T-helper 17 cell (primary cell): Measurements from ENCODE around the gene LRRTM1. TPM values are rescaled to one million over a fixed set of nuclear protein-coding genes. Genes with fewer than 3 reads are reported as not detected.

Source experiments
- ATAC-seq: fragments of 150-1000 bp; cut with Tn5 transposase; 2 replicates; pipeline ENCODE4 v1.10.0; 2021; ENCODE audit warnings: mild to moderate bottlenecking, moderate library complexity
- DNase-seq, 3 donors: peaks; one replicate each; pipeline versions ENCODE4 v3.0.0 to v3.0.0-alpha.2; 2020 to 2021
- H3K9me3 ChIP-seq: one replicate; pipeline ENCODE4 v1.7.0; 2013; ENCODE audit warnings: low read length, mild to moderate bottlenecking; ENCODE audit not compliant: control insufficient read depth, poor library complexity, severe bottlenecking
- H3K27ac Mint-ChIP-seq: one replicate; pipeline ENCODE4 v1.8.0; 2022; ENCODE audit warnings: mild to moderate bottlenecking, moderate library complexity, mixed read lengths
- H3K27me3 Mint-ChIP-seq: one replicate; pipeline ENCODE4 v1.8.0; 2022; ENCODE audit warnings: mixed read lengths
- H3K36me3 Mint-ChIP-seq: one replicate; pipeline ENCODE4 v1.8.0; 2022; ENCODE audit warnings: low read depth, mixed read lengths
- H3K4me1 Mint-ChIP-seq: one replicate; pipeline ENCODE4 v1.8.0; 2022; ENCODE audit warnings: mild to moderate bottlenecking, mixed read lengths
- H3K4me3 Mint-ChIP-seq: one replicate; pipeline ENCODE4 v1.8.0; 2022; ENCODE audit warnings: mild to moderate bottlenecking, moderate library complexity, mixed read lengths
- total RNA-seq, 4 donors: library from RNA in 2 of 4; stranded (reverse) in 2 of 4; gene quantifications; one replicate each; pipeline ENCODE4 v1.2.3 and lab custom pipeline; 2022 to 2026

Gene LRRTM1
- total RNA-seq, 2 donors from 2014 or later: not detected

GRCh38 chr2:80293039-80293438, 11.5 kb downstream of the LRRTM1 start:
- Mint-ChIP-seq H3K4me3 (no peak overlapping the region), H3K27ac (no peak overlapping the region), H3K27me3 (no peaks in the 10 kb centered on the region), H3K36me3 (no peaks in the 10 kb centered on the region), H3K4me1 (no peaks in the 10 kb centered on the region)
- no peak for ATAC-seq
- no peaks in the 10 kb centered on the region for H3K9me3 ChIP-seq
- DNase-seq: no peak

GRCh38 chr2:80292474-80292873, 12.1 kb downstream of the LRRTM1 start:
- DNase-seq: no peak
- Mint-ChIP-seq H3K4me3 (no peak overlapping the region), H3K4me1 (no peaks in the 10 kb centered on the region), H3K36me3 (no peaks in the 10 kb centered on the region), H3K27me3 (no peaks in the 10 kb centered on the region), H3K27ac (no peak overlapping the region)
- no peaks in the 10 kb centered on the region for H3K9me3 ChIP-seq
- ATAC-seq: no peak

GRCh38 chr2:80291656-80292055, 12.9 kb downstream of the LRRTM1 start:
- DNase-seq: no peak
- Mint-ChIP-seq H3K27me3 (no peaks in the 10 kb centered on the region), H3K27ac (no peak overlapping the region), H3K4me3 (no peak overlapping the region), H3K36me3 (no peaks in the 10 kb centered on the region), H3K4me1 (no peaks in the 10 kb centered on the region)
- no peak for ATAC-seq
- H3K9me3 ChIP-seq: no peaks in the 10 kb centered on the region

- no peak for ATAC-seq
Measured at GRCh38 chr2:80288576-80288975, 16.0 kb downstream of the LRRTM1 start.

GRCh38 chr2:80281049-80281448, 23.5 kb downstream of the LRRTM1 start:
- no peak for ATAC-seq
- no peak for DNase-seq
- Mint-ChIP-seq H3K36me3 (no peaks in the 10 kb centered on the region), H3K27me3 (no peaks in the 10 kb centered on the region), H3K4me3 (no peak overlapping the region), H3K4me1 (no peaks in the 10 kb centered on the region), H3K27ac (no peak overlapping the region)
- H3K9me3 ChIP-seq: no peaks in the 10 kb centered on the region

More at GRCh38 chr2:80288576-80288975, 16.0 kb downstream of the LRRTM1 start:
- no peaks in the 10 kb centered on the region for H3K9me3 ChIP-seq
- H3K36me3 Mint-ChIP-seq: no peaks in the 10 kb centered on the region
- no peak overlapping the region for H3K4me3 Mint-ChIP-seq
- DNase-seq: no peak
- H3K4me1 Mint-ChIP-seq: no peaks in the 10 kb centered on the region
- no peaks in the 10 kb centered on the region for H3K27me3 Mint-ChIP-seq
- H3K27ac Mint-ChIP-seq: no peak overlapping the region

- no peaks in the 10 kb centered on the region for H3K36me3 Mint-ChIP-seq
- no peaks in the 10 kb centered on the region for H3K27me3 Mint-ChIP-seq
- no peak overlapping the region for H3K27ac Mint-ChIP-seq
- no peak overlapping the region for H3K4me3 Mint-ChIP-seq
- H3K9me3 ChIP-seq: no peaks in the 10 kb centered on the region
- DNase-seq (no peak), ATAC-seq (no peak)
- no peaks in the 10 kb centered on the region for H3K4me1 Mint-ChIP-seq
Measured at GRCh38 chr2:80280598-80280997, 24.0 kb downstream of the LRRTM1 start.

GRCh38 chr2:80269806-80270205, 34.7 kb downstream of the LRRTM1 start:
- H3K27ac Mint-ChIP-seq: no peak overlapping the region
- no peaks in the 10 kb centered on the region for H3K27me3 Mint-ChIP-seq
- no peaks in the 10 kb centered on the region for H3K36me3 Mint-ChIP-seq
- ATAC-seq: no peak
- no peaks in the 10 kb centered on the region for H3K9me3 ChIP-seq
- H3K4me3 Mint-ChIP-seq: no peak overlapping the region
- no peak for DNase-seq
- no peaks in the 10 kb centered on the region for H3K4me1 Mint-ChIP-seq

- no peak overlapping the region for H3K27ac Mint-ChIP-seq
- no peaks in the 10 kb centered on the region for H3K4me1 Mint-ChIP-seq
- H3K9me3 ChIP-seq: no peaks in the 10 kb centered on the region
- no peak overlapping the region for H3K4me3 Mint-ChIP-seq
- no peak for ATAC-seq
- no peak for DNase-seq
- H3K27me3 Mint-ChIP-seq: no peaks in the 10 kb centered on the region
- H3K36me3 Mint-ChIP-seq: no peaks in the 10 kb centered on the region
Measured at GRCh38 chr2:80266231-80266630, 38.3 kb downstream of the LRRTM1 start.

GRCh38 chr2:80259292-80259691, 45.3 kb downstream of the LRRTM1 start:
- ATAC-seq: no peak
- Mint-ChIP-seq H3K4me3 (no peak overlapping the region), H3K4me1 (no peaks in the 10 kb centered on the region), H3K36me3 (no peaks in the 10 kb centered on the region), H3K27me3 (no peaks in the 10 kb centered on the region), H3K27ac (no peak overlapping the region)
- DNase-seq: no peak
- H3K9me3 ChIP-seq: no peaks in the 10 kb centered on the region

- no peak overlapping the region for H3K27ac Mint-ChIP-seq
- ATAC-seq: no peak
- no peaks in the 10 kb centered on the region for H3K9me3 ChIP-seq
- no peaks in the 10 kb centered on the region for H3K36me3 Mint-ChIP-seq
- no peaks in the 10 kb centered on the region for H3K4me1 Mint-ChIP-seq
- no peaks in the 10 kb centered on the region for H3K27me3 Mint-ChIP-seq
- no peak for DNase-seq
- H3K4me3 Mint-ChIP-seq: no peak overlapping the region
Measured at GRCh38 chr2:80258793-80259192, 45.8 kb downstream of the LRRTM1 start.

GRCh38 chr2:80258341-80258740, 46.2 kb downstream of the LRRTM1 start:
- H3K36me3 Mint-ChIP-seq: no peaks in the 10 kb centered on the region
- no peak overlapping the region for H3K4me3 Mint-ChIP-seq
- ATAC-seq (no peak), DNase-seq (no peak)
- no peak overlapping the region for H3K27ac Mint-ChIP-seq
- no peaks in the 10 kb centered on the region for H3K9me3 ChIP-seq
- no peaks in the 10 kb centered on the region for H3K4me1 Mint-ChIP-seq
- H3K27me3 Mint-ChIP-seq: no peaks in the 10 kb centered on the region

- H3K4me1 Mint-ChIP-seq: no peaks in the 10 kb centered on the region
- DNase-seq (no peak), ATAC-seq (no peak)
- no peak overlapping the region for H3K4me3 Mint-ChIP-seq
- H3K36me3 Mint-ChIP-seq: no peaks in the 10 kb centered on the region
- no peaks in the 10 kb centered on the region for H3K9me3 ChIP-seq
- H3K27me3 Mint-ChIP-seq: no peaks in the 10 kb centered on the region
- H3K27ac Mint-ChIP-seq: no peak overlapping the region
Measured at GRCh38 chr2:80257450-80257849, 47.1 kb downstream of the LRRTM1 start.

GRCh38 chr2:80256782-80257167, 47.8 kb downstream of the LRRTM1 start:
- DNase-seq (no peak), ATAC-seq (no peak)
- no peaks in the 10 kb centered on the region for H3K9me3 ChIP-seq
- no peaks in the 10 kb centered on the region for H3K36me3 Mint-ChIP-seq
- H3K27ac Mint-ChIP-seq: no peak overlapping the region
- H3K4me3 Mint-ChIP-seq: no peak overlapping the region
- H3K4me1 Mint-ChIP-seq: no peaks in the 10 kb centered on the region
- no peaks in the 10 kb centered on the region for H3K27me3 Mint-ChIP-seq

- ATAC-seq (no peak), DNase-seq (no peak)
- no peaks in the 10 kb centered on the region for H3K9me3 ChIP-seq
- Mint-ChIP-seq H3K4me3 (no peak overlapping the region), H3K4me1 (no peaks in the 10 kb centered on the region), H3K27me3 (no peaks in the 10 kb centered on the region), H3K27ac (no peak overlapping the region), H3K36me3 (no peaks in the 10 kb centered on the region)
Measured at GRCh38 chr2:80255918-80256781, 48.4 kb downstream of the LRRTM1 start.
